OCI-LY3 (cell line): ENCODE data around the gene LMX1B.

ENCODE experiments used
- H2AFZ ChIP-seq: fragments of 200-600, 300-600 bp; shearing (Covaris generic); 2 replicates; pipeline ENCODE4 v1.6.0; 2014; ENCODE audit warnings: antibody characterized with exemption, low read depth, low read length
- H3K27ac ChIP-seq: fragments of 200-600, 300-600 bp; sonication (generic); 2 replicates; pipeline ENCODE4 v1.5.1; 2014; ENCODE audit warnings: mild to moderate bottlenecking, low read length, moderate library complexity, mixed read lengths
- H3K27me3 ChIP-seq: fragments of 200-600, 300-600 bp; sonication (generic); 2 replicates; pipeline ENCODE4 v1.6.1; 2014; ENCODE audit warnings: low read depth, low read length, mixed read lengths
- H3K36me3 ChIP-seq: fragments of 200-600, 300-600 bp; sonication (generic); replicated peaks from 2 replicates; pipeline ENCODE3; 2014; ENCODE audit warnings: low read depth, low read length, mixed read lengths
- H3K4me1 ChIP-seq: fragments of 300-600, 200-600 bp; sonication (generic); 2 replicates; pipeline ENCODE4 v1.6.1; 2014; ENCODE audit warnings: low read length, mixed read lengths
- H3K4me2 ChIP-seq: fragments of 200-600, 300-600 bp; sonication (generic); 2 replicates; pipeline ENCODE4 v1.6.1; 2014; ENCODE audit warnings: low read length, mixed read lengths
- H3K4me3 ChIP-seq: fragments of 300-600, 200-600 bp; sonication (generic); 2 replicates; pipeline ENCODE4 v1.5.1; 2014; ENCODE audit warnings: antibody characterized with exemption, mild to moderate bottlenecking, low read length, moderate library complexity
- H3K79me2 ChIP-seq: fragments of 300-600, 200-600 bp; shearing (Covaris generic); 2 replicates; pipeline ENCODE4 v1.6.1; 2014; ENCODE audit warnings: mild to moderate bottlenecking, low read length, mixed read lengths
- H3K9ac ChIP-seq: fragments of 300-600, 200-600 bp; shearing (Covaris generic); 2 replicates; pipeline ENCODE4 v1.6.0; 2014; ENCODE audit warnings: mild to moderate bottlenecking, low read length, moderate library complexity
- H3K9me3 ChIP-seq: fragments of 200-600, 300-600 bp; shearing (Covaris generic); 2 replicates; pipeline ENCODE4 v1.6.1; 2014; ENCODE audit warnings: low read length, mixed read lengths; ENCODE audit not compliant: insufficient read depth
- H4K20me1 ChIP-seq: fragments of 200-600, 300-600 bp; sonication (generic); 2 replicates; pipeline ENCODE4 v1.6.1; 2016; ENCODE audit warnings: low read length, mixed read lengths; ENCODE audit not compliant: insufficient read depth
- CTCF ChIP-seq: fragments of 200-600, 300-600 bp; sonication (generic); IDR thresholded peaks from 2 replicates; pipeline ENCODE4 v1.5.1; 2014; ENCODE audit warnings: antibody characterized with exemption, low read length, low read depth
- EZH2phosphoT487 ChIP-seq: fragments of 200-600 bp; shearing (Covaris generic); IDR thresholded peaks from 2 replicates; pipeline ENCODE4 v1.6.1; 2018; ENCODE audit warnings: antibody characterized with exemption, mixed run types, low read depth

Gene LMX1B

GRCh38 chr9:126668058-126668457 is 54.3 kb downstream of the LMX1B start:
- Histone ChIP-seq H3K9ac (no peak overlapping the region), H3K36me3 (no peaks in the 10 kb centered on the region), H3K4me3 (no peak overlapping the region), H3K4me2 (no peak overlapping the region), H3K79me2 (no peaks in the 10 kb centered on the region), H3K9me3 (no peaks in the 10 kb centered on the region), H3K27me3 (peaks cover 1% of the 10 kb centered on the region; the same call in 1 of the 2 replicates), H3K4me1 (peaks cover 28% of the 10 kb centered on the region), H4K20me1 (no peaks in the 10 kb centered on the region), H2AFZ (no peak overlapping the region), H3K27ac (no peak overlapping the region)
- TF ChIP-seq EZH2phosphoT487 (no peak), CTCF (no peak)

GRCh38 chr9:126669108-126669507 is 55.4 kb downstream of the LMX1B start:
- peaks cover 22% of the 10 kb centered on the region for H3K4me1 ChIP-seq

GRCh38 chr9:126670270-126670669 is 56.5 kb downstream of the LMX1B start:
- H3K4me3 ChIP-seq: no peak overlapping the region
- peaks cover 20% of the 10 kb centered on the region for H3K27me3 ChIP-seq

More at GRCh38 chr9:126669108-126669507, 55.4 kb downstream of the LMX1B start:
- H3K36me3 ChIP-seq: no peaks in the 10 kb centered on the region
- H3K4me2 ChIP-seq: no peak overlapping the region
- no peak overlapping the region for H3K4me3 ChIP-seq
- no peaks in the 10 kb centered on the region for H4K20me1 ChIP-seq
- no peak overlapping the region for H3K27ac ChIP-seq
- TF ChIP-seq CTCF (no peak), EZH2phosphoT487 (no peak)
- peaks cover 12% of the 10 kb centered on the region for H3K27me3 ChIP-seq
- no peak overlapping the region for H3K9ac ChIP-seq
- H3K9me3 ChIP-seq: no peaks in the 10 kb centered on the region
- H3K79me2 ChIP-seq: no peaks in the 10 kb centered on the region
- H2AFZ ChIP-seq: no peak overlapping the region

GRCh38 chr9:126671381-126671831 is 57.7 kb downstream of the LMX1B start:
- Histone ChIP-seq H3K9ac (no peak overlapping the region), H3K4me2 (no peak overlapping the region), H3K27me3 (peaks cover 20% of the 10 kb centered on the region), H3K4me1 (peaks cover 16% of the 10 kb centered on the region), H4K20me1 (no peaks in the 10 kb centered on the region), H2AFZ (no peak overlapping the region), H3K9me3 (no peaks in the 10 kb centered on the region), H3K36me3 (no peaks in the 10 kb centered on the region), H3K79me2 (no peaks in the 10 kb centered on the region), H3K27ac (no peak overlapping the region), H3K4me3 (no peak overlapping the region)
- TF ChIP-seq CTCF (no peak), EZH2phosphoT487 (no peak)

More at GRCh38 chr9:126670270-126670669, 56.5 kb downstream of the LMX1B start:
- Histone ChIP-seq H3K36me3 (no peaks in the 10 kb centered on the region), H2AFZ (no peak overlapping the region), H3K9me3 (no peaks in the 10 kb centered on the region), H4K20me1 (no peaks in the 10 kb centered on the region), H3K9ac (no peak overlapping the region), H3K4me1 (peaks cover 22% of the 10 kb centered on the region), H3K27ac (no peak overlapping the region), H3K4me2 (no peak overlapping the region), H3K79me2 (no peaks in the 10 kb centered on the region)
- no peak for TF ChIP-seq EZH2phosphoT487
- no peak for TF ChIP-seq CTCF
